K562 (cell line): ENCODE results near the gene OR2B3.

ENCODE experiments used
- E2F1 ChIP-seq: sonication (generic); formaldehyde crosslinking; IDR thresholded peaks from 2 replicates; pipeline ENCODE4 v1.8.1; 2023; ENCODE audit warnings: mild to moderate bottlenecking, missing genetic modification reagents, moderate library complexity
- GTF2F1 ChIP-seq: IDR thresholded peaks from 2 replicates; pipeline ENCODE4 v1.6.1; 2011; ENCODE audit warnings: low read depth, low read length, improper control_type of control experiment
- NFE2 ChIP-seq: IDR thresholded peaks from 2 replicates; pipeline ENCODE4 v1.6.1; 2014; ENCODE audit warnings: antibody characterized with exemption, low read depth
- RFX1 ChIP-seq: fragments of 450-650 bp; IDR thresholded peaks from 2 replicates; pipeline ENCODE4 v1.6.1; 2016; ENCODE audit warnings: mild to moderate bottlenecking, moderate library complexity
- SMC3 ChIP-seq: conservative IDR thresholded peaks from 2 replicates; pipeline ENCODE4 v1.6.1; 2011; ENCODE audit warnings: low read depth, low read length, improper control_type of control experiment; ENCODE audit not compliant: insufficient read depth
- TF ChIP-seq, protein P1 (sequence below), 3 experiments: fragments of 200-800 bp in 1 of 3; sonication (Bioruptor generic) in 1 of 3; sonication (generic) in 1 of 3; formaldehyde crosslinking in 1 of 3; IDR thresholded peaks; 2 replicates each; pipeline versions ENCODE4 v1.6.1 to v1.8.0; 2016 to 2022; ENCODE audit warnings: mild to moderate bottlenecking in 2 of 3, missing compliant biosample characterization in 2 of 3, missing genetic modification characterization in 2 of 3, missing genetic modification reagents in 1 of 3

GRCh38 chr6:29081312-29081711, 5.8 kb downstream of the OR2B3 start:
- TF ChIP-seq SMC3 = no peak
- TF ChIP-seq, protein P1, sequence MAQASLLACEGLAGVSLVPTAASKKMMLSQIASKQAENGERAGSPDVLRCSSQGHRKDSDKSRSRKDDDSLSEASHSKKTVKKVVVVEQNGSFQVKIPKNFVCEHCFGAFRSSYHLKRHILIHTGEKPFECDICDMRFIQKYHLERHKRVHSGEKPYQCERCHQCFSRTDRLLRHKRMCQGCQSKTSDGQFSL (CRISPR knock-in tag; IDR thresholded peaks at IDR 0.05) = no peak
- TF ChIP-seq, protein P1 (tag; IDR thresholded peaks at IDR 0.05) = no peak
- no peak for TF ChIP-seq NFE2
- no peak for TF ChIP-seq E2F1
- TF ChIP-seq RFX1 = no peak
- no peak for TF ChIP-seq GTF2F1
